SU-DHL-6 (cell line): Measurements from ENCODE around the gene IL36G.
A peak's percentile ranks its signal among the peaks of the same experiment; 100 is the strongest.

ENCODE experiments used
- H2AFZ ChIP-seq: fragments of 200-600 bp; sonication (generic); 2 replicates; pipeline ENCODE4 v1.6.1; 2014; ENCODE audit warnings: low read depth, mild to moderate bottlenecking, moderate library complexity, mixed read lengths, antibody characterized with exemption, low read length; ENCODE audit not compliant: severe bottlenecking
- H3F3A ChIP-seq: fragments of 200-600 bp; shearing (Covaris generic); 2 replicates; pipeline ENCODE4 v1.6.0; 2016; ENCODE audit warnings: antibody characterized with exemption, mild to moderate bottlenecking; ENCODE audit not compliant: insufficient read depth
- H3K27ac ChIP-seq: fragments of 200-600 bp; sonication (generic); 2 replicates; pipeline ENCODE4 v1.5.1; 2016; ENCODE audit warnings: low read depth, mild to moderate bottlenecking, low read length, moderate library complexity, mixed read lengths
- H3K27me3 ChIP-seq: fragments of 200-600 bp; sonication (generic), shearing (Covaris generic); 2 replicates; pipeline ENCODE4 v1.6.0; 2014; ENCODE audit warnings: mild to moderate bottlenecking, low read length
- H3K36me3 ChIP-seq: fragments of 200-600 bp; sonication (generic); 2 replicates; pipeline ENCODE4 v1.6.1; 2014; ENCODE audit warnings: mild to moderate bottlenecking, low read length, mixed read lengths
- H3K4me2 ChIP-seq: fragments of 300-600, 200-600 bp; shearing (Covaris generic), sonication (generic); 2 replicates; pipeline ENCODE4 v1.6.0; 2014; ENCODE audit warnings: low read length, low read depth, mild to moderate bottlenecking; ENCODE audit not compliant: poor library complexity, severe bottlenecking
- H3K4me3 ChIP-seq: fragments of 200-600 bp; sonication (generic); 2 replicates; pipeline ENCODE4 v1.5.1; 2014; ENCODE audit warnings: antibody characterized with exemption, low read length, mild to moderate bottlenecking, mixed read lengths; ENCODE audit not compliant: insufficient read depth, poor library complexity, severe bottlenecking
- H3K79me2 ChIP-seq: fragments of 200-600 bp; sonication (generic); 2 replicates; pipeline ENCODE4 v1.6.1; 2014; ENCODE audit warnings: mild to moderate bottlenecking, low read length, moderate library complexity; ENCODE audit not compliant: insufficient read depth
- H3K9ac ChIP-seq: fragments of 200-600 bp; sonication (generic); 2 replicates; pipeline ENCODE4 v1.7.0; 2014; ENCODE audit warnings: mild to moderate bottlenecking, low read length
- H3K9me2 ChIP-seq: fragments of 200-600 bp; sonication (generic); replicated peaks from 2 replicates; pipeline ENCODE4 v1.6.1; 2014; ENCODE audit warnings: low read length; ENCODE audit not compliant: insufficient read depth
- H3K9me3 ChIP-seq: fragments of 200-600 bp; sonication (generic); 2 replicates; pipeline ENCODE4 v1.6.1; 2014; ENCODE audit warnings: low read length, mixed read lengths; ENCODE audit not compliant: insufficient read depth
- H4K20me1 ChIP-seq: fragments of 200-600 bp; sonication (generic); 2 replicates; pipeline ENCODE4 v1.6.1; 2014; ENCODE audit warnings: low read depth, mild to moderate bottlenecking, antibody characterized with exemption, low read length, moderate library complexity, mixed read lengths
- EZH2phosphoT487 ChIP-seq: fragments of 200-600 bp; sonication (generic), shearing (Covaris generic); conservative IDR thresholded peaks from 2 replicates; pipeline ENCODE4 v1.6.1; 2018; ENCODE audit warnings: mild to moderate bottlenecking, antibody characterized with exemption, low read length, moderate library complexity, mixed read lengths
- TF ChIP-seq, protein P1 (sequence below): fragments of 200-600 bp; sonication (generic); IDR thresholded peaks from one replicate; pipeline ENCODE4 v1.5.1; 2017; ENCODE audit warnings: antibody characterized with exemption, mild to moderate bottlenecking, low read length, moderate library complexity; ENCODE audit not compliant: insufficient read depth, poor library complexity, severe bottlenecking

The IL36G gene

DNA sequence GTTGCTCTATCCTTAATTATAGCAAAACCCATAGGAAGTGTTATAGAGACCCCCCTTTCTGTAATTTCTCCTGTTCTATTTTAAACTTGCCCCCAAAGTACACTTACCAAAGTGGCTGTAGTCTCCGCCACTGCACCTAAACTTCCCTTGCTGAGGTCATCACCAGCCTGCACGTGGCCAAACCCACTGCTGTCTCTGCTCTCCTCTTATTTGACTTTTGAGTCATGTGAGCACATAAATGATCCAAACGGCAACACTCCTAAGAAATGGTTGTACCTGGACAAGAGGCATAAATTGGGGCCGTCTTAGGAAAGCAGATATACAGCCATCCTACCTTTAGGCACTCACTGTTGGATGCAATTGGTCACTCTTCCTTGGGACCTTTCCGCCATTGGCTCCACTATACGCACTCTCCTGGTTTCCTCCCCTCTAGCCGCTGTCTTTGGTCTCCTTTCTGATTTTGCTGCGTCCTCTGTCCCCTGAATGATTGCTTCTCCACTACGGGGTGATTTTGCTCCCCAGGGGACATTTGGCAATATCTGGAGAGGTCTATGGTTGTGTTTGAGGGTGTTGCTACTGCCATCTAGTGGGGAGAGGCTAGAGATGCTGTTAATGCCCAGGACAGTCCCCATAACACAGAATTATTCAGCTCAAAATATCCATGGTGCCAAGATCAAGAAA, 19.2 kb upstream of the IL36G start:
- Histone ChIP-seq H3K79me2 (no peaks in the 10 kb centered on the region), H3K9ac (no peak overlapping the region), H3K9me2 (no peaks in the 10 kb centered on the region), H3K27ac (no peak overlapping the region), H3K4me2 (no peak overlapping the region), H3K27me3 (no peaks in the 10 kb centered on the region), H3K9me3 (no peaks in the 10 kb centered on the region), H2AFZ (no peak overlapping the region), H3K4me3 (no peak overlapping the region), H4K20me1 (no peaks in the 10 kb centered on the region), H3K36me3 (no peaks in the 10 kb centered on the region), H3F3A (no peaks in the 10 kb centered on the region)
- TF ChIP-seq EZH2phosphoT487, result no peak
- TF ChIP-seq, protein P1, sequence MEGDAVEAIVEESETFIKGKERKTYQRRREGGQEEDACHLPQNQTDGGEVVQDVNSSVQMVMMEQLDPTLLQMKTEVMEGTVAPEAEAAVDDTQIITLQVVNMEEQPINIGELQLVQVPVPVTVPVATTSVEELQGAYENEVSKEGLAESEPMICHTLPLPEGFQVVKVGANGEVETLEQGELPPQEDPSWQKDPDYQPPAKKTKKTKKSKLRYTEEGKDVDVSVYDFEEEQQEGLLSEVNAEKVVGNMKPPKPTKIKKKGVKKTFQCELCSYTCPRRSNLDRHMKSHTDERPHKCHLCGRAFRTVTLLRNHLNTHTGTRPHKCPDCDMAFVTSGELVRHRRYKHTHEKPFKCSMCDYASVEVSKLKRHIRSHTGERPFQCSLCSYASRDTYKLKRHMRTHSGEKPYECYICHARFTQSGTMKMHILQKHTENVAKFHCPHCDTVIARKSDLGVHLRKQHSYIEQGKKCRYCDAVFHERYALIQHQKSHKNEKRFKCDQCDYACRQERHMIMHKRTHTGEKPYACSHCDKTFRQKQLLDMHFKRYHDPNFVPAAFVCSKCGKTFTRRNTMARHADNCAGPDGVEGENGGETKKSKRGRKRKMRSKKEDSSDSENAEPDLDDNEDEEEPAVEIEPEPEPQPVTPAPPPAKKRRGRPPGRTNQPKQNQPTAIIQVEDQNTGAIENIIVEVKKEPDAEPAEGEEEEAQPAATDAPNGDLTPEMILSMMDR, result peak; percentile 87

- Histone ChIP-seq H3K4me3 (no peak overlapping the region), H3K9me2 (no peaks in the 10 kb centered on the region), H3K36me3 (no peaks in the 10 kb centered on the region), H3K27me3 (no peaks in the 10 kb centered on the region), H3K4me2 (no peak overlapping the region), H3F3A (no peaks in the 10 kb centered on the region), H4K20me1 (no peaks in the 10 kb centered on the region), H3K27ac (no peak overlapping the region), H3K9ac (no peak overlapping the region), H3K79me2 (no peaks in the 10 kb centered on the region), H2AFZ (no peak overlapping the region), H3K9me3 (no peaks in the 10 kb centered on the region)
- TF ChIP-seq, protein P1, result no peak
- TF ChIP-seq EZH2phosphoT487, result no peak
These were observed 18.5 kb upstream of the IL36G start for GRCh38 chr2:112959109-112959812.

DNA sequence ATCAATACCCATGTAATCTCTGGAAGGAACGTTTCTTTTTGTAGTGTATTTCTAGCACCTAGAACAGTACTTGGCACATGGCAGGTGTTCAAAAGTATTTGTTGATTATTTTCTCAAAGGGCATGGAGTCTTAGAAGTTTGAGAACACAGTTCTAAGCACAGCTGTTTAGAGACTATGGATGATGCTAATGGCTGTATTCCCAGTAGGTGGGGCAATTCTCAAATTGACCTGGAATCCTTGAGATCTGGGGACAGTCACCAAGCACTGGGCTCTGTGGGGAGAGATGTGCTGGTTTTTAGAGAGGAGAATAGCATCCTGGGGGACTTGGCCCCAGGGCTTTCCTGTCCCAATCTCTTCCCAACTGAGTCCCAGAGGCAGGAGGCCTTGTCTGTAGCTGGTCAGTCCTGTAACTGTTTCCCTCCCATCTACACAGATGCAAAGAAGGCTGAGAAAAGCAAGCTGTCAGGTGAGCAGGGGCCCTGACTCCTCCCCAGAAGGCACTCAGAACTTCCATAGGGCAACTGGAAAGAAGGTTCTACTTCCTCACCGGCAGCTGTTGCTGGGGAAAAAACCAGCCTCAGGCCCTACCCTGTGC, 17.5 kb upstream of the IL36G start:
- H3K79me2 ChIP-seq, result no peaks in the 10 kb centered on the region
- no peaks in the 10 kb centered on the region for H3K9me2 ChIP-seq
- H3K27ac ChIP-seq, result no peak overlapping the region
- no peaks in the 10 kb centered on the region for H3F3A ChIP-seq
- no peak overlapping the region for H3K4me3 ChIP-seq
- no peak overlapping the region for H2AFZ ChIP-seq
- no peaks in the 10 kb centered on the region for H3K36me3 ChIP-seq
- no peak overlapping the region for H3K4me2 ChIP-seq
- no peaks in the 10 kb centered on the region for H3K9me3 ChIP-seq
- H3K27me3 ChIP-seq, result no peaks in the 10 kb centered on the region
- H4K20me1 ChIP-seq, result no peaks in the 10 kb centered on the region
- H3K9ac ChIP-seq, result no peak overlapping the region
- TF ChIP-seq EZH2phosphoT487, result no peak
- TF ChIP-seq, protein P1, result no peak
